SK-N-MC (cell line): ENCODE measurements around the gene BSN.

ENCODE experiments used
- DNase-seq: peaks from one replicate; pipeline ENCODE4 v3.0.0-alpha.2; 2011; ENCODE audit warnings: low read depth, low spot score
- H3K27ac ChIP-seq: fragments of 200-600 bp; sonication (generic); 2 replicates; pipeline ENCODE4 v1.5.1; 2016; ENCODE audit warnings: mixed run types
- H3K36me3 ChIP-seq: fragments of 200-600 bp; sonication (generic); 2 replicates; pipeline ENCODE4 v1.6.1; 2017; ENCODE audit warnings: antibody characterized with exemption, low read length, mixed read lengths; ENCODE audit not compliant: insufficient read depth
- H3K4me3 ChIP-seq: fragments of 200-600 bp; sonication (generic); 2 replicates; pipeline ENCODE4 v1.5.1; 2016
- H3K9ac ChIP-seq: fragments of 200-600 bp; sonication (generic); 2 replicates; pipeline ENCODE4 v1.8.0; 2017; ENCODE audit warnings: mixed run types, mixed read lengths; ENCODE audit not compliant: insufficient read length
- H3K9me3 ChIP-seq: fragments of 200-600 bp; sonication (generic); 2 replicates; pipeline ENCODE4 v1.6.1; 2017; ENCODE audit warnings: low read depth, mild to moderate bottlenecking, antibody characterized with exemption, low read length, moderate library complexity, mixed read lengths
- EZH2 ChIP-seq: fragments of 200-600 bp; sonication (generic); IDR thresholded peaks from one replicate; pipeline ENCODE4 v1.6.1; 2017; ENCODE audit warnings: antibody characterized with exemption
- FOXP2 ChIP-seq: optimal IDR thresholded peaks from 2 replicates; pipeline ENCODE3; 2011; ENCODE audit warnings: mild to moderate bottlenecking, moderate library complexity; ENCODE audit not compliant: insufficient read depth; ENCODE audit errors: extremely low read length, control extremely low read depth
- POLR2AphosphoS5 ChIP-seq: IDR thresholded peaks from 2 replicates; pipeline ENCODE4 v1.6.1; 2012; ENCODE audit warnings: mild to moderate bottlenecking, low read depth, low read length, borderline replicate concordance

BSN gene

GRCh38 chr3:49642708-49643145 is 88.5 kb downstream of the BSN start:
- H3K27ac ChIP-seq: no peak overlapping the region
- no peak overlapping the region for H3K4me3 ChIP-seq
- no peak for DNase-seq
- TF ChIP-seq FOXP2: no peak
- TF ChIP-seq POLR2AphosphoS5: no peak
- no peak for TF ChIP-seq EZH2
- H3K36me3 ChIP-seq: no peaks in the 10 kb centered on the region
- H3K9me3 ChIP-seq: no peaks in the 10 kb centered on the region
- no peak overlapping the region for H3K9ac ChIP-seq

GRCh38 chr3:49644684-49645083 is 90.4 kb downstream of the BSN start:
- H3K27ac ChIP-seq: no peak overlapping the region
- TF ChIP-seq EZH2 (no peak), POLR2AphosphoS5 (no peak), FOXP2 (no peak)

GRCh38 chr3:49646236-49646635 is 92.0 kb downstream of the BSN start:
- H3K27ac ChIP-seq: no peak overlapping the region
- H3K9me3 ChIP-seq: no peaks in the 10 kb centered on the region
- H3K9ac ChIP-seq: no peak overlapping the region
- TF ChIP-seq POLR2AphosphoS5 (no peak), EZH2 (no peak), FOXP2 (no peak)
- no peak overlapping the region for H3K4me3 ChIP-seq
- DNase-seq: no peak
- H3K36me3 ChIP-seq: no peaks in the 10 kb centered on the region

More at GRCh38 chr3:49644684-49645083, 90.4 kb downstream of the BSN start:
- H3K9ac ChIP-seq: no peak overlapping the region
- no peak overlapping the region for H3K4me3 ChIP-seq
- H3K36me3 ChIP-seq: no peaks in the 10 kb centered on the region
- no peak for DNase-seq
- no peaks in the 10 kb centered on the region for H3K9me3 ChIP-seq

- Histone ChIP-seq H3K9me3 (no peaks in the 10 kb centered on the region), H3K4me3 (no peak overlapping the region), H3K9ac (no peak overlapping the region), H3K27ac (no peak overlapping the region), H3K36me3 (no peaks in the 10 kb centered on the region)
- DNase-seq: no peak
- TF ChIP-seq EZH2: no peak
Measured at GRCh38 chr3:49647741-49648140, 93.5 kb downstream of the BSN start.

- H3K36me3 ChIP-seq: no peaks in the 10 kb centered on the region
- H3K9ac ChIP-seq: no peak overlapping the region
- H3K4me3 ChIP-seq: no peak overlapping the region
- TF ChIP-seq EZH2 (no peak), FOXP2 (no peak)
- no peaks in the 10 kb centered on the region for H3K9me3 ChIP-seq
- no peak overlapping the region for H3K27ac ChIP-seq
- DNase-seq: no peak
Measured at GRCh38 chr3:49648354-49649019, 94.2 kb downstream of the BSN start.

- no peak overlapping the region for H3K9ac ChIP-seq
Measured at GRCh38 chr3:49649576-49649975, 95.3 kb downstream of the BSN start.

GRCh38 chr3:49650177-49650576 is 95.9 kb downstream of the BSN start:
- DNase-seq: no peak
- Histone ChIP-seq H3K36me3 (no peaks in the 10 kb centered on the region), H3K9me3 (no peaks in the 10 kb centered on the region), H3K27ac (no peak overlapping the region), H3K4me3 (no peak overlapping the region), H3K9ac (no peak overlapping the region)
- TF ChIP-seq FOXP2 (no peak), POLR2AphosphoS5 (no peak)

More at GRCh38 chr3:49649576-49649975, 95.3 kb downstream of the BSN start:
- Histone ChIP-seq H3K36me3 (no peaks in the 10 kb centered on the region), H3K27ac (no peak overlapping the region), H3K4me3 (no peak overlapping the region), H3K9me3 (no peaks in the 10 kb centered on the region)
- no peak for DNase-seq
- TF ChIP-seq POLR2AphosphoS5 (no peak), FOXP2 (no peak), EZH2 (no peak)

- Histone ChIP-seq H3K4me3 (no peak overlapping the region), H3K9ac (no peak overlapping the region), H3K36me3 (no peaks in the 10 kb centered on the region), H3K27ac (no peak overlapping the region), H3K9me3 (no peaks in the 10 kb centered on the region)
- DNase-seq: no peak
- no peak for TF ChIP-seq EZH2
- no peak for TF ChIP-seq FOXP2
- no peak for TF ChIP-seq POLR2AphosphoS5
Measured at GRCh38 chr3:49650637-49651036, 96.4 kb downstream of the BSN start.

GRCh38 chr3:49652218-49652902 is 98.1 kb downstream of the BSN start:
- H3K9me3 ChIP-seq: no peaks in the 10 kb centered on the region
- TF ChIP-seq EZH2: no peak
- no peak for TF ChIP-seq FOXP2
- no peak for TF ChIP-seq POLR2AphosphoS5
- H3K9ac ChIP-seq: no peak overlapping the region
- H3K36me3 ChIP-seq: no peaks in the 10 kb centered on the region
- no peak overlapping the region for H3K4me3 ChIP-seq
- DNase-seq: no peak
- no peak overlapping the region for H3K27ac ChIP-seq
